Activated effector memory CD4-positive, alpha-beta T cell treated with Interleukin-2 at 50 U/mL for 16 hours (primary cell): ENCODE data around the gene GCNA.
"Not testable (repeated sequence)": the region's sequence is repeated elsewhere in the genome, so short reads cannot be mapped to it uniquely, and the experiment has no call there.

Experiments used
- DNase-seq: peaks from one replicate; pipeline ENCODE4 v3.0.0-alpha.2; 2020

The GCNA gene

GRCh38 chrX:71644406-71644805, 66.2 kb downstream of the GCNA start:
- not testable (repeated sequence) for DNase-seq

- DNase-seq, result no peak
Observed at GRCh38 chrX:71650333-71650969, 72.2 kb downstream of the GCNA start.

GRCh38 chrX:71652405-71652804, 74.2 kb downstream of the GCNA start:
- DNase-seq, result peak; percentile 16

GRCh38 chrX:71653344-71653743, 75.1 kb downstream of the GCNA start:
- DNase-seq, result no peak

GRCh38 chrX:71657267-71657666, 79.0 kb downstream of the GCNA start:
- no peak for DNase-seq

GRCh38 chrX:71659342-71659741, 81.1 kb downstream of the GCNA start:
- no peak for DNase-seq

GRCh38 chrX:71659959-71660358, 81.7 kb downstream of the GCNA start:
- no peak for DNase-seq

GRCh38 chrX:71660562-71661416, 82.6 kb downstream of the GCNA start:
- DNase-seq, result no peak

- DNase-seq, result no peak
Observed at GRCh38 chrX:71661919-71662318, 83.7 kb downstream of the GCNA start.

GRCh38 chrX:71662654-71663053, 84.4 kb downstream of the GCNA start:
- DNase-seq, result not testable (repeated sequence)
